ENCODE results near the gene PAGR1.

Gene PAGR1

GRCh38 chr16:29818082-29818481 is 2.1 kb downstream of the PAGR1 start:
- H3K4me3 ChIP-seq (ENCODE audit: insufficient read length, low read depth) = no peak overlapping the region
- peaks cover 38% of the 10 kb centered on the region for H3K36me3 ChIP-seq (ENCODE audit: insufficient read depth, insufficient read length, low read length)
- no peak overlapping the region for H3K9ac ChIP-seq (ENCODE audit: insufficient read length, low read depth)
- no peak for TF ChIP-seq SUZ12 (IDR thresholded peaks at IDR 0.05; ENCODE audit: extremely low read depth, insufficient read depth, insufficient read length)
- TF ChIP-seq ZNF274 (IDR thresholded peaks at IDR 0.05; ENCODE audit: low read depth, low read length) = no peak
- no peak for TF ChIP-seq YY1 (IDR thresholded peaks at IDR 0.05; ENCODE audit: insufficient read depth, insufficient read length)
- no peak for DNase-seq (ENCODE audit: low read depth, low spot score)
- peaks cover 36% of the 10 kb centered on the region for H3K4me1 ChIP-seq (ENCODE audit: insufficient read depth, insufficient read length)
- no peaks in the 10 kb centered on the region for H3K27me3 ChIP-seq (ENCODE audit: insufficient read depth, insufficient read length)
- no peaks in the 10 kb centered on the region for H3K9me3 ChIP-seq (ENCODE audit: insufficient read depth, low read length)

- peaks cover 28% of the 10 kb centered on the region for H3K4me1 ChIP-seq (ENCODE audit: insufficient read depth, insufficient read length)
- peak overlapping the region; percentile 53 for H3K9ac ChIP-seq (ENCODE audit: insufficient read length, low read depth)
- peaks cover 38% of the 10 kb centered on the region for H3K36me3 ChIP-seq (ENCODE audit: insufficient read depth, insufficient read length, low read length)
- no peak overlapping the region for H3K4me3 ChIP-seq (ENCODE audit: insufficient read length, low read depth)
- TF ChIP-seq ZNF274 (IDR thresholded peaks at IDR 0.05; ENCODE audit: low read depth, low read length) (no peak), YY1 (IDR thresholded peaks at IDR 0.05; ENCODE audit: insufficient read depth, insufficient read length) (no peak), SUZ12 (IDR thresholded peaks at IDR 0.05; ENCODE audit: extremely low read depth, insufficient read depth, insufficient read length) (no peak)
- DNase-seq (ENCODE audit: low read depth, low spot score) = no peak
- H3K9me3 ChIP-seq (ENCODE audit: insufficient read depth, low read length) = no peaks in the 10 kb centered on the region
- H3K27me3 ChIP-seq (ENCODE audit: insufficient read depth, insufficient read length) = no peaks in the 10 kb centered on the region
Measured at GRCh38 chr16:29819506-29819905, 3.6 kb downstream of the PAGR1 start.

- H3K9me3 ChIP-seq (ENCODE audit: insufficient read depth, low read length) = no peaks in the 10 kb centered on the region
- H3K4me3 ChIP-seq (ENCODE audit: insufficient read length, low read depth) = peak within 1 kb of the TSS; percentile 5
- peaks cover 38% of the 10 kb centered on the region for H3K36me3 ChIP-seq (ENCODE audit: insufficient read depth, insufficient read length, low read length)
- no peaks in the 10 kb centered on the region for H3K27me3 ChIP-seq (ENCODE audit: insufficient read depth, insufficient read length)
- H3K9ac ChIP-seq (ENCODE audit: insufficient read length, low read depth) = peak within 1 kb of the TSS; percentile 53
- H3K4me1 ChIP-seq (ENCODE audit: insufficient read depth, insufficient read length) = peaks cover 22% of the 10 kb centered on the region
- no peak for DNase-seq (ENCODE audit: low read depth, low spot score)
- no peak for TF ChIP-seq ZNF274 (IDR thresholded peaks at IDR 0.05; ENCODE audit: low read depth, low read length)
- no peak for TF ChIP-seq SUZ12 (IDR thresholded peaks at IDR 0.05; ENCODE audit: extremely low read depth, insufficient read depth, insufficient read length)
- no peak for TF ChIP-seq YY1 (IDR thresholded peaks at IDR 0.05; ENCODE audit: insufficient read depth, insufficient read length)
Measured at GRCh38 chr16:29820271-29820701, 4.3 kb downstream of the PAGR1 start, which contains the start of gene MVP. TSS of gene MVP (plus strand) at chr16:29820462. CDS start at chr16:29830550, 10,088 bp downstream.

- peak overlapping the region; percentile 5 for H3K4me3 ChIP-seq (ENCODE audit: insufficient read length, low read depth)
- DNase-seq (ENCODE audit: low read depth, low spot score) = no peak
Measured at GRCh38 chr16:29820730-29821642, 5.0 kb downstream of the PAGR1 start.

GRCh38 chr16:29821643-29822115 is 5.7 kb downstream of the PAGR1 start:
- no peak for TF ChIP-seq SUZ12 (IDR thresholded peaks at IDR 0.05; ENCODE audit: extremely low read depth, insufficient read depth, insufficient read length)
- no peak for TF ChIP-seq YY1 (IDR thresholded peaks at IDR 0.05; ENCODE audit: insufficient read depth, insufficient read length)
- no peak for TF ChIP-seq ZNF274 (IDR thresholded peaks at IDR 0.05; ENCODE audit: low read depth, low read length)
- Histone ChIP-seq H3K4me3 (ENCODE audit: insufficient read length, low read depth) (no peak overlapping the region), H3K9ac (ENCODE audit: insufficient read length, low read depth) (peak overlapping the region; percentile 42), H3K9me3 (ENCODE audit: insufficient read depth, low read length) (no peaks in the 10 kb centered on the region), H3K4me1 (ENCODE audit: insufficient read depth, insufficient read length) (peaks cover 30% of the 10 kb centered on the region), H3K36me3 (ENCODE audit: insufficient read depth, insufficient read length, low read length) (peaks cover 38% of the 10 kb centered on the region), H3K27me3 (ENCODE audit: insufficient read depth, insufficient read length) (no peaks in the 10 kb centered on the region)
- DNase-seq (ENCODE audit: low read depth, low spot score) = no peak

More at GRCh38 chr16:29820730-29821642, 5.0 kb downstream of the PAGR1 start:
- TF ChIP-seq ZNF274 (IDR thresholded peaks at IDR 0.05; ENCODE audit: low read depth, low read length) = no peak
- no peak for TF ChIP-seq SUZ12 (IDR thresholded peaks at IDR 0.05; ENCODE audit: extremely low read depth, insufficient read depth, insufficient read length)
- no peak for TF ChIP-seq YY1 (IDR thresholded peaks at IDR 0.05; ENCODE audit: insufficient read depth, insufficient read length)
- Histone ChIP-seq H3K4me1 (ENCODE audit: insufficient read depth, insufficient read length) (peaks cover 29% of the 10 kb centered on the region), H3K27me3 (ENCODE audit: insufficient read depth, insufficient read length) (no peaks in the 10 kb centered on the region), H3K9ac (ENCODE audit: insufficient read length, low read depth) (peak overlapping the region; percentile 42), H3K9me3 (ENCODE audit: insufficient read depth, low read length) (no peaks in the 10 kb centered on the region), H3K36me3 (ENCODE audit: insufficient read depth, insufficient read length, low read length) (peaks cover 38% of the 10 kb centered on the region)

GRCh38 chr16:29824589-29825144 is 8.7 kb downstream of the PAGR1 start:
- H3K27me3 ChIP-seq (ENCODE audit: insufficient read depth, insufficient read length) = no peaks in the 10 kb centered on the region
- H3K9ac ChIP-seq (ENCODE audit: insufficient read length, low read depth) = no peak overlapping the region
- H3K36me3 ChIP-seq (ENCODE audit: insufficient read depth, insufficient read length, low read length) = peaks cover 18% of the 10 kb centered on the region
- H3K4me1 ChIP-seq (ENCODE audit: insufficient read depth, insufficient read length) = peaks cover 29% of the 10 kb centered on the region
- no peak for DNase-seq (ENCODE audit: low read depth, low spot score)
- TF ChIP-seq YY1 (IDR thresholded peaks at IDR 0.05; ENCODE audit: insufficient read depth, insufficient read length) (no peak), SUZ12 (IDR thresholded peaks at IDR 0.05; ENCODE audit: extremely low read depth, insufficient read depth, insufficient read length) (no peak), ZNF274 (IDR thresholded peaks at IDR 0.05; ENCODE audit: low read depth, low read length) (no peak)
- H3K4me3 ChIP-seq (ENCODE audit: insufficient read length, low read depth) = no peak overlapping the region
- H3K9me3 ChIP-seq (ENCODE audit: insufficient read depth, low read length) = no peaks in the 10 kb centered on the region

Measured in NT2/D1 (cell line).